Bronchus fibroblast of lung (primary cell): ENCODE data around the gene MALRD1. TPM values are rescaled to one million over a fixed set of nuclear protein-coding genes. Genes with fewer than 3 reads are reported as not detected.

Source experiments
- total RNA-seq: library from RNA; depleted of rRNA; stranded (reverse); fragments of >200 nt; gene quantifications from 2 replicates; pipeline ENCODE4 v1.2.3, GENCODE V29; 2015

MALRD1 gene
- total RNA-seq, result 0.17 and 0.30 TPM in 2 replicates

GRCh38 chr10:19048489-19048888 lies at the start of gene MALRD1:
TSS of gene MALRD1 (plus strand) at chr10:19048801. CDS start at chr10:19048939, 138 bp downstream.

